ENCODE measurements around the gene FCER2.

Gene FCER2

GRCh38 chr19:7641290-7642276 is 60.3 kb downstream of the FCER2 start:
- H3K36me3 ChIP-seq (replicated peaks): no peaks in the 10 kb centered on the region

GRCh38 chr19:7640803-7641202 is 61.1 kb downstream of the FCER2 start:
- DNase-seq: no peak
- H3K27me3 ChIP-seq (replicated peaks): no peaks in the 10 kb centered on the region
- TF ChIP-seq CTCF (IDR thresholded peaks at IDR 0.05; ENCODE audit: low read depth, low read length, missing control alignments): no peak
- in situ Hi-C loops (cut with HindIII; ENCODE audit: low pct_ligation_motif_present, low sequenced_read_pairs): no loop called here
- H3K36me3 ChIP-seq (replicated peaks): no peaks in the 10 kb centered on the region
- no peak overlapping the region for H3K4me3 ChIP-seq (ENCODE audit: low read depth, low read length)
- H3K27ac ChIP-seq: no peak overlapping the region

More at GRCh38 chr19:7641290-7642276, 60.3 kb downstream of the FCER2 start:
- no peak for TF ChIP-seq CTCF (IDR thresholded peaks at IDR 0.05; ENCODE audit: low read depth, low read length, missing control alignments)
- H3K4me3 ChIP-seq (ENCODE audit: low read depth, low read length): no peak overlapping the region
- no peak for DNase-seq
- H3K27ac ChIP-seq: no peak overlapping the region
- in situ Hi-C loops (cut with HindIII; ENCODE audit: low pct_ligation_motif_present, low sequenced_read_pairs): no loop called here
- H3K27me3 ChIP-seq (replicated peaks): no peaks in the 10 kb centered on the region

- H3K36me3 ChIP-seq (replicated peaks): no peaks in the 10 kb centered on the region
- no peak for DNase-seq
- H3K27ac ChIP-seq: no peak overlapping the region
- H3K27me3 ChIP-seq (replicated peaks): no peaks in the 10 kb centered on the region
- in situ Hi-C loops (cut with HindIII; ENCODE audit: low pct_ligation_motif_present, low sequenced_read_pairs): no loop called here
- TF ChIP-seq CTCF (IDR thresholded peaks at IDR 0.05; ENCODE audit: low read depth, low read length, missing control alignments): no peak
- H3K4me3 ChIP-seq (ENCODE audit: low read depth, low read length): no peak overlapping the region
Measured at GRCh38 chr19:7639863-7640348, 62.0 kb downstream of the FCER2 start.

GRCh38 chr19:7638802-7639465 is 63.0 kb downstream of the FCER2 start:
- H3K27ac ChIP-seq: no peak overlapping the region
- in situ Hi-C loops (cut with HindIII; ENCODE audit: low pct_ligation_motif_present, low sequenced_read_pairs): no loop called here

More at GRCh38 chr19:7638802-7639465, 63.0 kb downstream of the FCER2 start:
- Histone ChIP-seq H3K36me3 (replicated peaks) (no peaks in the 10 kb centered on the region), H3K4me3 (ENCODE audit: low read depth, low read length) (no peak overlapping the region), H3K27me3 (replicated peaks) (no peaks in the 10 kb centered on the region)
- TF ChIP-seq CTCF (IDR thresholded peaks at IDR 0.05; ENCODE audit: low read depth, low read length, missing control alignments): no peak
- no peak for DNase-seq
